Measurements from ENCODE around the gene IL18. TPM values are rescaled to one million over a fixed set of nuclear protein-coding genes. Genes with fewer than 3 reads are reported as not detected.
A peak's percentile ranks its signal among the peaks of the same experiment; 100 is the strongest.
"Not testable (repeated sequence)": the region's sequence is repeated elsewhere in the genome, so short reads cannot be mapped to it uniquely, and the experiment has no call there.

The IL18 gene
- total RNA-seq = under 1 TPM in 1 of 2 experiments, not detected in 1; 0.33 TPM

DNA sequence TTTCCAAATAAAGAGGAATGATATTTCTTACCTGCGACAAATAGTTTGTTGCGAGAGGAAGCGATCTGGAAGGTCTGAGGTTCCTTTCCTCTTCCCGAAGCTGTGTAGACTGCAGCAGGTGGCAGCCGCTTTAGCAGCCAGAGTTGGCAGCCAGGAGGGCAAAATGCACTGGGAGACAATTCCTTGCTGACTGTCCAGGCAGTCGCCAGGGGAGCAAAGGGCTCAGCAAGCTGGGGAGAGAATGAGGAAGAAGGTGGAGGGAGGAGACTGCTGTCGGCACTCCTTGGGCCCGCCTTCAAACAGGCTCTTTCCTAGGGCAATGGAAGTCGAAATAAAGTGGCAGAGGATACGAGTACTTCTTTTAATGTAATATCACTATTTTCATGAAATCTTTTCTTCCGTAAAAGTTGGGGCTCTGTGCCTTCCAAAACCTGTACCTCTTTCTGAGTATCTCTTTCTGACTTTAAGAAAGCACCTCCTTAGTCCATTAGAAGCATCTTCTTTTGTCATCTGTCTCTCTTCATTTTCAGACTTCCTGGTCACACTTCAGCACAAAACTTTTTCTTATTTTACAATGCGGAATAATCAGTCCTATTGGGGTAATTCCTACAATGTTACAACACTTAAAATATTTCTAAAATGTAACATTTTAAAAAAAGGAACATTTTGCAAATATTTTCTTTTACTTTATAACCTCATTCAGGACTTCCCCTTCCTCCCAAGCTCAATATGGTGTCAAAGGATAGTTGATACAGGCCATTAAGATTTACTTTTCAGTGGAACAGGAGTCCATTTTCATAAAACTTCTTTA is at the start of gene IL18:
Gene IL18 (minus strand): TSS at position 220 of the 811 bp plus-strand sequence. CDS start 9,041 bp downstream, outside the sequence.
- H3K4me1 Mint-ChIP-seq = no peaks in the 10 kb centered on the region

DNA sequence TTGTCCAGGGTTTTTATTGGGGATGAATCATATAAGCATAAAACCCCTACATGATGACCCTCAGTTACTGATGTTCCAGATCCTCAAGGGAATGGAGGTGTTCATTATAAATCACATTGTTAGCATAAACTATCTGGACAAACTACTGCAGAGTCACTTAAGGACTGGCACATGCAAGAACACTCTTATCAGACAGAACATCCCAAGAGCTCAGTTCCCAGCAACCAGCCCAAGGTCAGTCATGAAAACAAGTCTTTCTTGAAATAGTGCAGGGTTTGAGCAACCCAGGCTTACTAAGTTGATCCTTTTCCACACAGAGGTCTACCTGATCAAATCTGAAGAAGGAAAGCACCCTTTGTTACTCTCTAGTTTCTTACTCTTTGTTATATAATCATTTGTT is 48.8 kb upstream of the IL18 start:
- Mint-ChIP-seq H3K4me1 (no peaks in the 10 kb centered on the region), H3K4me3 (no peak overlapping the region), H3K27me3 (peaks cover 17% of the 10 kb centered on the region), H3K27ac (no peak overlapping the region), H3K36me3 (no peaks in the 10 kb centered on the region), H3K9me3 (ENCODE audit: low read depth) (no peaks in the 10 kb centered on the region)
- ATAC-seq (no peak), DNase-seq (no peak)
- CTCF ChIA-PET = no interaction called here

More for the DNA sequence above, at the start of gene IL18:
- no peak for ATAC-seq
- Mint-ChIP-seq H3K27me3 (peaks cover 33% of the 10 kb centered on the region), H3K36me3 (no peaks in the 10 kb centered on the region), H3K27ac (no peak within 1 kb of the TSS), H3K4me3 (peak within 1 kb of the TSS; percentile 34), H3K9me3 (ENCODE audit: low read depth) (no peaks in the 10 kb centered on the region)
- CTCF ChIA-PET = interaction anchor here (1.2 kb wide), 1 partner anchor 117 kb away, joined by 3 read pairs; no protein-coding TSS in a partner anchor
- no peak for DNase-seq

DNA sequence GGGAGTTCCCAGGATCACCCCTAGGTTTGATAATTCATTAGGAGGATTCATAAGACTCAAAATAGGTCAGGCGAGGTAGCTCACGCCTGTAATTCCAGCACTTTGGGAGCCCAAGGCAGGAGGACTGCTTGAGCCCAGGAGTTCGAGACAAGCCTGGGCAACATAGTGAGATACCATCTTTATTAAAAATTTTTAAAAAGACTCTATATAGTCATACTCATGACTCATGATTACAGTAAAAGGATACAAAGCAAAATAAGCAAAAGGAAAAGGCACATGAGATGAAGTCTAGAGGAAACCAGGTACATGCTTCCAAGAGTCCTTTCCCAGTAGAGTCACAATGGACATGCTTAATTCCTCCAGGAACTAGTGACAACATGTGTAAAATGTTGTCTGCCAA is 48.4 kb upstream of the IL18 start:
- no peak for DNase-seq
- Mint-ChIP-seq H3K4me1 (no peaks in the 10 kb centered on the region), H3K27ac (no peak overlapping the region), H3K27me3 (peaks cover 17% of the 10 kb centered on the region), H3K9me3 (ENCODE audit: low read depth) (no peaks in the 10 kb centered on the region), H3K36me3 (no peaks in the 10 kb centered on the region), H3K4me3 (no peak overlapping the region)
- CTCF ChIA-PET = interaction anchor here (1.0 kb wide), 1 partner anchor 68 kb away, joined by 3 read pairs; no protein-coding TSS in a partner anchor
- no peak for ATAC-seq

DNA sequence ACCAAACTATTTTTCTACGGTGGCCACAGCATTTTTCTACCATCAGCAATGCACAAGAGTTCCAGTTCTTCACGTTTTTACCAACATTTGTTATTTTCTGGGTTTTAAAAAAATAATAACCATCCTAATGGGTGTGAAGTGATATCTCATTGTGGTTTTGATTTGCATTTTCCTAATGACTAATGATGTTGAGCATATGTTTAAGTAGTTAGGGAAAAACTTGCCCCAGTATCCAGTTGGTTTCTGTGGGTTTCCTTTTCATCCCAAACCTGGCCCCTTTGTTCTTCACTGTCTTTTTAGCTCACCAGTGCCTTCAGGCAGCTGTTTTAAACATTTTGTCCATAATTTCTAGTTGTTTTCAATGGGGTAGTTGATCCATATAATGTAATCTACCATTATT is 47.6 kb upstream of the IL18 start:
- Mint-ChIP-seq H3K4me3 (no peak overlapping the region), H3K27ac (no peak overlapping the region), H3K9me3 (ENCODE audit: low read depth) (no peaks in the 10 kb centered on the region), H3K36me3 (no peaks in the 10 kb centered on the region), H3K27me3 (peaks cover 17% of the 10 kb centered on the region), H3K4me1 (no peaks in the 10 kb centered on the region)
- CTCF ChIA-PET = interaction anchor here (1.0 kb wide), 1 partner anchor 69 kb away, joined by 3 read pairs; no protein-coding TSS in a partner anchor
- no peak for DNase-seq
- no peak for ATAC-seq

DNA sequence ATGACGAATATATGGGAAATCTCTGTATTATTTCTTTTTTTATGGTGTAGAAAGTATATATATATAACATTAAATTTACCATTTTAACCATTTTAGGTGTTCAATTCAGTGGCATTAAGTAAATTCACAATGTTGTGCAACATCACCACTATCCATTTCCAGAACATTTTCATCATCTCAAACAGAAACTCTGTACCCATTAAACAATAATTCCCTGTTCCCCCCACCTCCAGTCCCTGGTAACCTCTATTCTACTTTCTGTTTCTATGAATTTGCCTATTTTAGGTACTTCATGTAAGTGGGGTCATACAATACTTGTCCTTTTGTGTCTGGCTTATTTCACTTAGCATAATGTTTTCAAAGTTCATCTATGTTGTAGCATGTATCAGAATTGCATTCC is 47.0 kb upstream of the IL18 start:
- Mint-ChIP-seq H3K27me3 (peaks cover 17% of the 10 kb centered on the region), H3K9me3 (ENCODE audit: low read depth) (no peaks in the 10 kb centered on the region), H3K36me3 (no peaks in the 10 kb centered on the region), H3K27ac (no peak overlapping the region), H3K4me1 (no peaks in the 10 kb centered on the region), H3K4me3 (no peak overlapping the region)
- DNase-seq = no peak
- no peak for ATAC-seq
- CTCF ChIA-PET = no interaction called here

DNA sequence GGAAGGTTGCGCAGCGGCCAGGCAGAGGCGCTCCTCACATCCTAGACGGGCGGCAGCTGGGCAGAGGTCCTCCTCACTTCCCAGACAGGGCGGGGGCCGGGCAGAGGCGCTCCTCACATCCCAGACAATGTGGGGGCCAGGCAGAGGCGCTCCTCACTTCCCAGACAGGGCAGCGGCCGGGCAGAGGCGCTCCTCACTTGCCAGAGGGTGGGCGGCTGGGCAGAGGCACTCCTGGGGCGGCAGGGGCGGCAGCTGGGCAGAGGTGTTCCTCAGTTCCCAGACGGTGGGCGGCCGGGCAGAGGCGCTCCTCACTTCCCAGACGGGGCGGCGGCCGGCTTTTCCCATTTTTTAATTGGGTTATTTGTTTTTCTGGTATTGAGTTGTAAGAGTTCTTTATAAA is 42.2 kb upstream of the IL18 start:
- Mint-ChIP-seq H3K4me1 (no peaks in the 10 kb centered on the region), H3K9me3 (ENCODE audit: low read depth) (no peaks in the 10 kb centered on the region), H3K27me3 (peaks cover 15% of the 10 kb centered on the region), H3K27ac (no peak overlapping the region), H3K4me3 (no peak overlapping the region), H3K36me3 (no peaks in the 10 kb centered on the region)
- CTCF ChIA-PET = interaction anchor here (1.3 kb wide), 1 partner anchor 13 kb away, joined by 5 read pairs; no protein-coding TSS in a partner anchor
- no peak for DNase-seq
- ATAC-seq = no peak

DNA sequence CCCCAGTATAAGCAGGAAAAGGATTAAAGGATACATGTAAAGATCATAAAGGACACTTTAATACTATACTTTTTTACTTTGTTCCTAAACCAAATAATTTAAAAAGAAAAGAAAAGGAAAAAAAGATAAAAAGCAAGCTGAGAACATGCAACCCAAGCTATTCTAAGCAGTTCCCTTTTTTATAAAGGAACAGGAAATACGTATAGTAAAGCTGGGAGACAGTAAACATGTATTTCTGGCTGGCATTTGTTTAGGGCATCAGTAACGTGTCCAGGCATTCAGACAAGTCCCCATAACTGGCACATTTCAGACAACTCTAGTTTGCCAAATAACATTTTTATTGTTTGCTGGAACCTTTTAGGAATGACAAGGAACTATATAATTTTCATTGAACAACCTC is 36.4 kb upstream of the IL18 start:
- CTCF ChIA-PET = interaction anchor here (1.1 kb wide), 1 partner anchor 79 kb away, joined by 4 read pairs; no protein-coding TSS in a partner anchor
- peaks cover 8% of the 10 kb centered on the region for H3K27me3 Mint-ChIP-seq
- ATAC-seq = no peak
- H3K36me3 Mint-ChIP-seq = no peaks in the 10 kb centered on the region
- H3K27ac Mint-ChIP-seq = no peak overlapping the region
- DNase-seq = no peak
- H3K4me1 Mint-ChIP-seq = no peaks in the 10 kb centered on the region
- no peak overlapping the region for H3K4me3 Mint-ChIP-seq
- no peaks in the 10 kb centered on the region for H3K9me3 Mint-ChIP-seq (ENCODE audit: low read depth)

DNA sequence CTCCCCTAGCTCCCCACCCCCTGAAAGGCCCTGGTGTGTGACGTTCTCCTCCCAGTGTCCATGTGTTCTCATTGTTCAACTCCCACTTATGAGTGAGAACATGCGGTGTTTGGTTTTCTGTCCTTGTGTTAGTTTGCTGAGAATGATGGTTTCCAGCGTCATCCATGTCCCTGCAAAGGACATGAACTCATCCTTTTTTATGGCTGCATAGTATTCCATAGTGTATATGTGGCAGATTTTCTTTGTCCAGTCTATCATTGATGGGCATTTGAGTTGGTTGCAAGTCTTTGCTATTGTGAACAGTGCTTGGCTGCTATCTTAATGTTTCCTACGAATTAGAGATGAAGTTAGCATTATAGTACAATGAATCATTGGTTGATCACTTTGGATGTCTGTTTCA is 35.2 kb upstream of the IL18 start:
- H3K4me3 Mint-ChIP-seq; H3K27ac Mint-ChIP-seq; H3K9me3 Mint-ChIP-seq (ENCODE audit: low read depth); ATAC-seq; H3K36me3 Mint-ChIP-seq; DNase-seq; H3K27me3 Mint-ChIP-seq; H3K4me1 Mint-ChIP-seq: not testable (repeated sequence)
- CTCF ChIA-PET = interaction anchor here (0.6 kb wide), 1 partner anchor 9 kb away, joined by 3 read pairs; no protein-coding TSS in a partner anchor

DNA sequence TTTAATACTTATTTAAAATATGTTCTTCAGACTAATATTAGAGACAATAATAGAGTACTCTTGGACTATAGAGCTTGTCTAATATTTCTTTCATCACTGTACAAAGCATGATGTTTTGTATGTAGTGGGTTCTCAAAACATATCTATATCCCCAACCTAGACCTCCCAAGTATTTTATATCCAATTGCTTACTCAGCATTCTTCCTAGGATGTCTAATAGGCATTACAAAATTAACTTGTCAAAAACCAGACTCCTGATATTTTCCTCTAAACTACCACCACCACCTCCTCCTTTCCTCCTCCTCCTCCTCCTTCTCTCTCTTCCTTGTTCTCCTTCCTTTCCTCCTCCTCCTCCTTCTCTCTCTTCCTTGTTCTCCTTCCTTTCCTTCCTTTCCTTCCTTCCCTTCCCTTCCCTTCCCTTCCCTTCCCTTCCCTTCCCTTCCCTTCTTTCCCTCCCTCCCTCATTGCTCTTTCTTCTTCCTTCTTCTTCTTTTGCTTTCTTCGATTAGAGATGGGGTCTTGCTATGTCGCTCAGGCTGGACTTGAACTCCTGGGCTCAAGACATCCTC is 32.7 kb upstream of the IL18 start:
- DNase-seq = no peak
- CTCF ChIA-PET = interaction anchor here (0.5 kb wide), 1 partner anchor 65 kb away, joined by 5 read pairs; no protein-coding TSS in a partner anchor
- Mint-ChIP-seq H3K27me3 (peaks cover 11% of the 10 kb centered on the region), H3K9me3 (ENCODE audit: low read depth) (no peaks in the 10 kb centered on the region), H3K4me3 (no peak overlapping the region), H3K36me3 (no peaks in the 10 kb centered on the region), H3K4me1 (no peaks in the 10 kb centered on the region), H3K27ac (no peak overlapping the region)
- no peak for ATAC-seq

DNA sequence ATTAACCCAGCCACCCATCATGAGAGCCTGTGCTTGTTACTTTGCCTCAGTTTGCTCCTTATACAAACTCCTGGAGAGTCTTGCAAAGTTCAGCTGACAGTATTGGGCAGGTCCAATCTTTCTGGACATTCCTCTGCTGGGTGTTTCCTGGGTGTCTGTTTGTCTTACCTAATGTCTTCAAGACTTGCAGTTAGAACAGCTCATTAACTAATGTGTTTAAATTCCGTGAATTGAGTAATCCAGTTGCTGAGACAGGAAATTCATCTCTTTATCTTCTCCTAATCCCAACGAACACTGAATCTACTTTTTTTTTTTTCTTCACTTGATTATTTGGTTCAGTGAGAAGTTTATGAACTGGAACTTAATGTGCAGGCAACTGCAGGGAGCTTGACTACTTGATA is 32.1 kb upstream of the IL18 start:
- DNase-seq = no peak
- CTCF ChIA-PET = no interaction called here

DNA sequence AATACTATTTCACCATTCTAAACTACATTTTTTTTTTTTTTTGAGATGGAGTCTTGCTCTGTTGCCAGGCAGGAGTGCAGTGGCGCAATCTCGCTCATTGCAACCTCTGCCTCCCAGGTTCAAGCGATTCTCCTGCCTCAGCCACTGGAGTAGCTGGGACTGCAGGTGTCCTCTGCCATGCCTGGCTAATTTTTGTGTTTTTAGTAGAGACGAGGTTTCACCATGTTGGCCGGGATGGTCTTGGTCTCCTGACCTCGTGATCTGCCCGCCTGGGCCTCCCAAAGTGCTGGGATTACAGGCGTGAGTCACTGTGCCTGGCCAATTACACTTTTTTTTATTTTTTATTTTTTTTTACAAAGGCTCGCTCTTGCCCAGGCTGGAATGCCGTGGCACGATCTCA is 31.2 kb upstream of the IL18 start:
- CTCF ChIA-PET; H3K4me3 Mint-ChIP-seq; H3K27ac Mint-ChIP-seq; H3K36me3 Mint-ChIP-seq; DNase-seq; H3K4me1 Mint-ChIP-seq; ATAC-seq; H3K9me3 Mint-ChIP-seq (ENCODE audit: low read depth): not testable (repeated sequence)
- H3K27me3 Mint-ChIP-seq = peaks cover 11% of the 10 kb centered on the region

More for the DNA sequence above, 32.1 kb upstream of the IL18 start:
- Mint-ChIP-seq H3K27ac (no peak overlapping the region), H3K4me3 (no peak overlapping the region), H3K9me3 (ENCODE audit: low read depth) (no peaks in the 10 kb centered on the region), H3K36me3 (no peaks in the 10 kb centered on the region), H3K27me3 (peaks cover 11% of the 10 kb centered on the region), H3K4me1 (no peaks in the 10 kb centered on the region)
- ATAC-seq = no peak

DNA sequence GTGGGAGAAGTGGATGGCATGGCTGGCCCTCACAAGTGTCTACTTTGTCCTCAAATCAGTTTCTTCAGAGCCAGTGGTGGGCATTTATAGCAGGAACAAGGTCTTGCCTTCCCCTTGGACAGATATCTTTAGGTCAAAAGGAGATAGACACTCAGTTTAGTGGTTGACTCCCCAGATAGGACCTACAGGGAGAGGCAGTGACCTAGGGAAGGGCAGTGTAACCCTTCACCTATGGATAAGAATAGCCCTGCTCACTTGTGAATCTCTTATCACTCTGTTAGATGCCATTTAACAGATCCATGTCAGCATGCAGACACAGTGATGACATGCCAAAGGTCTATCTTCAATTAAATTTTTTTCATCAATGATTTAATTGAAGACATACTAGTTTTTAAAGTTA is 22.4 kb upstream of the IL18 start:
- Mint-ChIP-seq H3K27me3 (peaks cover 20% of the 10 kb centered on the region), H3K36me3 (no peaks in the 10 kb centered on the region), H3K4me1 (no peaks in the 10 kb centered on the region), H3K9me3 (ENCODE audit: low read depth) (no peaks in the 10 kb centered on the region), H3K27ac (no peak overlapping the region), H3K4me3 (no peak overlapping the region)
- ATAC-seq (no peak), DNase-seq (no peak)
- CTCF ChIA-PET = no interaction called here

DNA sequence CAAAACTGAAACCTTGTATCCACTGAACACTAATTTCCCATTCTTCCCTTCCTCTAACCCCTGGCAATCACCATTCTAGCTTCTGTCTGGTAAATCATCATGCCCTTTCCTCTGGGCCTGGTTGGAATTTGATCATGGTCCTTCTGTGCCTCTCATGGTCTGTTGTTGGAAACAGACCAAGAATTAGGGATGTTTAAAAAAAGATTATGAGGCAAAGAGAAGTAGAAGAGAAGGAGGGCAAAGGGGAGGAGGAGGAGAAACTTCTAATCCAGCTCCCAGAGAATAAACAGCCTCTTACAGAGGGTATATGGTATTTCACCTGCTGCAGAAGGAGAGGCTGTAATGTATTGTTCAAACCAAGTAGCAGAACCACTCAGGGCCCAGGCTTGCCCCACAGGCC is 22.0 kb upstream of the IL18 start:
- Mint-ChIP-seq H3K4me1 (no peaks in the 10 kb centered on the region), H3K4me3 (no peak overlapping the region), H3K27ac (no peak overlapping the region), H3K36me3 (no peaks in the 10 kb centered on the region), H3K27me3 (peaks cover 20% of the 10 kb centered on the region), H3K9me3 (ENCODE audit: low read depth) (no peaks in the 10 kb centered on the region)
- CTCF ChIA-PET = no interaction called here
- DNase-seq = no peak
- no peak for ATAC-seq

DNA sequence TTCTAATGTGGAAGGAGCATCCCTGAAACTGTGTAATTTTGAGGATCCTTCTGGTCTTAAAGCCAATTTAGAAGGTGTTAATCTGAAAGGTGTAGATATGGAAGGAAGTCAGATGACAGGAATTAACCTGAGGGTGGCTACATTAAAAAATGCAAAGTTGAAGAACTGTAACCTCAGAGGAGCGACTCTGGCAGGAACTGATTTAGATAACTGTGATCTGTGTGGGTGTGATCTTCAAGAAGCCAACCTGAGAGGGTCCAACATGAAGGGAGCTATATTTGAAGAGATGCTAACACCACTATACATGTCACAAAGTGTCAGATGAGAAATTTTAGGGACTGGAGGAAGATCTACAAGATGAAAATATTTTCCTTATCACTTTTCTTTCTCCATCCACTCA is 19.0 kb upstream of the IL18 start:
- Mint-ChIP-seq H3K27me3 (peaks cover 33% of the 10 kb centered on the region), H3K4me3 (no peak overlapping the region), H3K4me1 (peaks cover 8% of the 10 kb centered on the region), H3K27ac (no peak overlapping the region), H3K9me3 (ENCODE audit: low read depth) (no peaks in the 10 kb centered on the region), H3K36me3 (no peaks in the 10 kb centered on the region)
- DNase-seq = no peak
- CTCF ChIA-PET = no interaction called here
- ATAC-seq = no peak

Measured in activated CD8-positive, alpha-beta memory T cell treated with anti-CD3 and anti-CD28 coated beads, Interleukin-2, amount 10 ng/mL, durations not matched to agents 7 days and 5 days (primary cell).